NCI-H2171 treated with DMSO at 0.1 percent for 48 hours (cell line): ENCODE measurements around the gene DSC2.
"Not testable (repeated sequence)": the region's sequence is repeated elsewhere in the genome, so short reads cannot be mapped to it uniquely, and the experiment has no call there.

Experiments
- DNase-seq: peaks from one replicate; lab custom pipeline; 2025; lab: John Stamatoyannopoulos, UW

DSC2 gene

DNA sequence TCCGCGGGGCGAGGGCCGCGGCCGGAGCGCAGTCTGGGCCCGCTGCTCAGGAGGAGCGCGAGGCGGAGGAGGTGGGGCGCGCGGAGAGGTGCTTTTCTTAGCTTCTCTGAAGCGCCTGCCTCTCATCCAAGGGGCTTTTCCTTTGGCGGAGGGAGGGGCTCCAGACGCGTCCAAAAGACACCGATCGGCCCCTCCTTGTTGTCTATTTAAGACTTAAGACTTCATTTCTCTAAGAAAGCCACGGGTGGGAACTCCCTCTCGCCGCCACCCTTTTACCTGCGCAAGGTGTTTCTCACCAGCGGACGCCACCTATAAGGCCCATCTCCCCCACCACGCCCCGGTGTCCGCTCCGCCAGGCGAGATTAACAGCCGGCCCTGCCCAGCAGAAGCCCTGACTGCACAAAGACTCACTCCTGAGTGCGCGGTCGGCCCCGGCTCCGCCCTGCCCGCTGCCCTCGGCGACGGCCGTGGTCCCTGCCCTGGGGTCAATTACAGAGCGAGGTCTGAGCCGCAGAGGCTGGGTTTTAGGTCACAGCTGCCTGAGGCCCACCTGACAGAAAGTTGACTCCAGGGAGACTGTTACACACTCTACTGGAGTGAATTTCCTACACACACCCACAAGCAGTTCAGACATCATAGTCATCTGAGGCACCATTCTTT is at the start of gene DSC2:
TSS of gene DSC2 (minus strand) at position 397 of the 660 bp plus-strand sequence. CDS start 450 bp downstream, outside the sequence.
- DNase-seq = no peak

- DNase-seq = no peak
These were observed 47.1 kb upstream of the DSC2 start for GRCh38 chr18:31149351-31149750.

GRCh38 chr18:31148600-31148999 is 46.4 kb upstream of the DSC2 start:
- DNase-seq = no peak

GRCh38 chr18:31146809-31147208 is 44.6 kb upstream of the DSC2 start:
- no peak for DNase-seq

DNA sequence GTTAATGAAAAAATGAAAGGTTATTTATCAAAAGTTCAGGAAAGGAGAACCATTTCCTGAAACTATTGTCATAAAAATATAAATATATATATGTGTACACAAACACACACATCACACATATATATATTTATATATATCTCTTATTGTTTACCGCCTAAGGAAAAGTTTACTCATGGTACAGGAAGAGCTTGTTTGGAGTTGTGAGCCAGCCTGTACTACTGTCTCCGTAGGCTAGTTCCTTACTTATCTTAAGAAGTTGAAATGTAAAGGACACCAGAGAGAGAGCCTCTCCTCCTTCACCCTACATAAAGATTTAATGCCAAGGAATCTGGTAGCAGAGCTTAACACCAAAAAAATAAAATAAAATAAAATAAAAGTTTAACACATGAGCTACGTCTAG is 40.8 kb upstream of the DSC2 start:
- no peak for DNase-seq

DNA sequence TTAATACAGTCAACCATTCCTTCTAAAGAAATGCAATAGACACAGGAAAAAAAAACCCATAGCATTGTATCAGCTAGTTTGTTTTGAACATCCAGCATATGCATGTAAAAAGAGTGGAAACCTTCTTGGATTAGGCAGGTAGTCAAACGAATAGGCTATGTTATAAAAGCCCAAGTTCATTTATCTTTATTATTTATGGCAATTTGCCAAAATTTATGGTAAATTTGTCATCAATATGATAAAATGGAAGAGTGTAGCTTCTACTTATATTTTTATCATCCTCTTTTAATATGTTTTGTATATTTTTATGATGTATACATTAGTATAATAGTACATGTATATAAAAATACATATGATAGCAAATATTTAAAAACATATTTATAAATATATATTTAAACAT is 36.5 kb upstream of the DSC2 start:
- DNase-seq = no peak

GRCh38 chr18:31134988-31135529 is 32.8 kb upstream of the DSC2 start:
- DNase-seq = no peak

DNA sequence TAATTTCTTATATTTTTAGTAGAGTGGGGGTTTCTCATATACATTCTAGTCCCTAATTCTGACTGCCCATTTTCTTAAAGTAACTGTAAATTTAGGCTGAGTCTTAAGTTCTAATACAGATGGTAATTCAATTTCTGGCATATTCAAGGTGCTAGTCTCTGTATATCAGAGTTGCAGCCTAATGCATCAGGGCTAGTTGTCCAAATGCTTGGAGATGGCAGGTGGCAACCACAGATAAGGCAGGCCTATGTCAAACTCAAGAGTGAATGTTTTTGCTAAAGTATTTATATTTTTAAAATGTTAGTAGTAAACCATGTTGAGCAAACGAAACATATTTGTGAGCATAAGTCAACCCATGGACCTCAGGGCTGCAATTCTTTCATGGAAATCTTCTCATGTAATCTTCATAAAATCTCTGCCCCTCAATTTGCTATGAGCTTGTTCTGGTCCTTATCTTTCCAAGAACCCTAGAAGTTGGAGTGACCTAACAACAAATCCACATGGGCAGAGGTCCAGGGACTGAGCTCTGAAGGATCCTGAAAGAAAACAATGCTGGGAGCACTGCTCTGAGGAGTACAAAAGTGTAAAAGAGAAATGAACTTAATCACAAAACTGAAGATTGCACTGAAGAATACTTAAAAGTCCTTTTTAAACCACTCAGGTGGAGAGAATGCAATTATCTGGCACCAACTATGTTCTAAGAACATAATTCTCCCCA is 27.3 kb upstream of the DSC2 start:
- no peak for DNase-seq

GRCh38 chr18:31125878-31126277 is 23.7 kb upstream of the DSC2 start:
- no peak for DNase-seq

DNA sequence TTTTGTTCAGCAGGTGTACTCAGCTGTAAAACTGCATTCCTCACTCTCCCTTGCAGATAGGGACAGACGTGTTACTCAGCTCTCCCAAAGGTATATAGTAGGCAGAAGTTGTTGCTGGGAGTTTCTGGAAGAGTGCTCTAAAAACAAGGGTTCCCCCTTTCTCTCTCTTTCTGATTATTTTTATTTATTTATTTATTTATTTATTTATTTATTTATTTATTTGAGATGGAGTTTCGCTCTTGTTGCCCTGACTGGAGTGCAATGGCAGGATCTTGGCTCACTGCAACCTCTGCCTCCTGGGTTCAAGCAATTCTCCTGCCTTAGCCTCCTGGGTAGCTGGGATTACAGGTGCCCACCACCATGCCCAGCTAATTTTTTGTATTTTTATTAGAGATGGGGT is 20.9 kb upstream of the DSC2 start:
- not testable (repeated sequence) for DNase-seq

DNA sequence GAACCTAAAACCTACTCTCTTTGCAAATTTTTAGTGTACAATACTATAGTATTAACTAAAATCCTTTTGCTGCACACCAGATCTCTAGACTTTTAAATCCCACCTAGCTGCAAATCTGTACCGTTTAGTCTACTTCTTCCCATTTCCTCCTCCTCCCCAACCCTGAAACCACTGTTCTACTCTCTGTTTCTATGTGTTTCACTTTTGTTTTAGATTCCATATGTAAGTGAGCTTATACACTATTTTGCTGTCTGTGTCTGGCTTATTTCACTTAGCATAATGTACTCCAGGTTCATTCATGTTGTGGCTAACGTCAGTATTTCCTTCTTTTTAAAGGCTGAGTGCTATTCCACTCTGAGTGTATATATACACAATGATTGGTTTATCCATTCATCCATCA is 18.4 kb upstream of the DSC2 start:
- DNase-seq = no peak

- DNase-seq = no peak
These were observed 14.8 kb upstream of the DSC2 start for GRCh38 chr18:31116853-31117595.

DNA sequence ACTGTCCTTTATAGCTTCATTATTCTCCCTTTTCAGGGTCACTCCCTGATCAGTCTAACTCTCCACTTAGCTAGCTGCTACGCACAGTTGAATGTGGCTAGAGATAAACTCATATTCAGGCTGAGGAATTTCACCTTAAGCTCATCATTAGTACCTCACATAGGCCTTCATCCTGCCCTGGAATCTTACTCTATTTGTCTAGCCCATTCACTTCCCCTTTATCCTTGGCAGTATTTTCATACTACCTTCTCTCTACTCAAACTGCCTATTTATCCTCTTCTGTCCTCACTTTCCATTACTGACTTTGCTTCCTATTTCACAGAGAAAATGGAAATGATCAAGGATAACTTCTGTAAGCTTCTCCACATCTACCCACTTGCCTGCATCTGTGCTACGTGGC is 10.6 kb upstream of the DSC2 start:
- DNase-seq = no peak

GRCh38 chr18:31105733-31106132 is 3.5 kb upstream of the DSC2 start:
- no peak for DNase-seq

DNA sequence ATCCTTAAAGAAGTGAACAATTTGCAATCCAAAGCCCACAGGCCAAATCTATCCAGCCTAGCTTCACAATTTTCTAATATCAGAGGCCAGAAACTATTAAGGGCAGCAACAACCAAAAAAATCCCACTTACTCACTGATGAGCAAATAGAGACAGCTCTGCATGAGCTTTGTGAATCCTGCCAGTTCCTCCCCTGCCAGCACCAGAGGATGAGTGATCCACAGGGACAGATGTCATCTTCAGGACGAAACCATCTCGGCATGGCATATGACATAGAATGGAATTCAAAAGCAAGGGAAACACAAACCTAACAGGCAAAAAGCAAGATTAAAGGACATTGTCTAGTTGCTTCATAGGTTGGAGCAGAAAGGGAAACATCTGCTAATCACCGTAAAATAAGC is 2.2 kb upstream of the DSC2 start:
- DNase-seq = no peak

GRCh38 chr18:31103423-31103822 is 1.2 kb upstream of the DSC2 start:
- DNase-seq = no peak

GRCh38 chr18:31102941-31103340 is 720 bp upstream of the DSC2 start:
- no peak for DNase-seq

DNA sequence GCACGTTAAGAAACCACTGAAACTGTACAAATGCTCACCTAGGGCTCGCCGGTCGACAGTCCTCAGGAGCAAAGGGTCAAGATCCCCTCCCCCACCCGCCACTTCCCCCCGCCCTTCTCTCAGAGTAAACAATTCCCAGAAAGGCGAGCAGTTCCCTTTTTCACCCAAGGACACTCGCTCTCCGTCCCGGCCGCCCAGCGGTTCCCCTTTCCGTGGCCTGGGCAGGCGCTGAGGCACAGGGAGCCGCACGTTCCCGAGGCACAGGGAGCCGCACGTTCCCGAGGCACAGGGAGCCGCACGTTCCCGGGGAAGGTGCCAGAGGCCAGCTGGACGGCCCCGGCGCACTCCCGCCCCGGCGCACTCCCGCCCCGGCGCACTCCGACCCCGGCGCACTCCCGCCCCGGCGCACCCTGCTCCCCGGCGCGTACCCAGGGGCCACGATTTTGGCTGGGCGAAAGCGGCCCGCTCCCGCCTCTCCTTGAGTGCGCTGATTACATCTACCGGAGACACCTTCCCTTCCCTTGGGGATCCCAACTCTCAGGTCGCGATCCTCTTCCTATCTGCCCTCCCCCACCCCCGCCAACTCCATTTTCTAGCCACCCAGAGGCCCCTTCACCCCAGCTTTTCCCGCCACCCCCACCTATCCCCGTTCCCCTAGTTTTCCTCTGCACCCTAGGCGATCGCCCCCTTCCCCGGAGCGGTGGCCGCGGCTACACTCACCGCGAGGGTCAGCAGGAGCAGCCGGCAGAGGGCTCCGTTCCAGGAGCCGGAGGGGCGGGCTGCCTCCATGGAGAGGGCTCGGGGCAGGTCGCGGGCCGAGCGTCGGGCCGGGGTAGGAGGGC is 817 bp downstream of the DSC2 start:
- no peak for DNase-seq

- DNase-seq = no peak
These were observed 1.6 kb downstream of the DSC2 start for GRCh38 chr18:31100436-31101182.

DNA sequence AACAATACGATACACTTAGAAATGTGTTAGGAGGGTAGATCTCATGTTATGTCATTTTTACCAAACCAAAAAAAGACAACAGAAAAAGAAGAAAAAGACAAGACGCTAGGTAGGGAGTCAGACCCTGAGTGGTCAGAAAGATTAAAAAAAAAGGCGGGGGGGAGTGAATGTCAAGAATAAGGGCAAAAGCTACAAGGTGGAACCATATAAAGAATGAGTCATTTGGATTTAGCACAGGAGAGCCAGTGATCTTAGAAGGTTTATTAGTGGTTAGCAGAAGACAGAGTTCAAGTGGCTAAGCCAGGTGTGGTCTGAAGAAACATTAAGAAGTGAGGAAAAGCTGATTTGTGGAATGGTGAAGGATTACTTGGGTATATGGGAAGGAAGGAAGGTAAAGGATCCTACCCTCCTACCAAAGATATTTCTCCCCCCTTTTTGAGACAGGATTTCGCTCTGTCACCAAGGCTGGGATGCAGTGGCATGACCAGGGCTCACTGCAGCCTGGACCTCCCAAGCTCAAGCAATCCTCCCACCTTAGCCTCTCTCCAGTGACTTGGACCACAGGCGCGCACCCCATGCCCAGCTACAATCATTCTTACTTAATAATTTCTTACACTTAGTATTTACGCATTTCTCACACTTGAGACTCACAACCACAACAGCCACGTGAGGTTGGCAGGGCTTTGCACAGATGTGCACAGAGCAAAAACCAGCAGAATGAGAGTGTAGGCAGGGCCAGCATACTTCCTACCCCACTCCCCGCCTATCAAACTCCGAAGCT is 2.6 kb downstream of the DSC2 start:
- no peak for DNase-seq
